ENCODE data around the gene DNASE2.
"Not testable (repeated sequence)": the region's sequence is repeated elsewhere in the genome, so short reads cannot be mapped to it uniquely, and the experiment has no call there.

The DNASE2 gene
- total RNA-seq: 34.4 to 53.1 (median 42.5) reads per million in 4 experiments

DNA sequence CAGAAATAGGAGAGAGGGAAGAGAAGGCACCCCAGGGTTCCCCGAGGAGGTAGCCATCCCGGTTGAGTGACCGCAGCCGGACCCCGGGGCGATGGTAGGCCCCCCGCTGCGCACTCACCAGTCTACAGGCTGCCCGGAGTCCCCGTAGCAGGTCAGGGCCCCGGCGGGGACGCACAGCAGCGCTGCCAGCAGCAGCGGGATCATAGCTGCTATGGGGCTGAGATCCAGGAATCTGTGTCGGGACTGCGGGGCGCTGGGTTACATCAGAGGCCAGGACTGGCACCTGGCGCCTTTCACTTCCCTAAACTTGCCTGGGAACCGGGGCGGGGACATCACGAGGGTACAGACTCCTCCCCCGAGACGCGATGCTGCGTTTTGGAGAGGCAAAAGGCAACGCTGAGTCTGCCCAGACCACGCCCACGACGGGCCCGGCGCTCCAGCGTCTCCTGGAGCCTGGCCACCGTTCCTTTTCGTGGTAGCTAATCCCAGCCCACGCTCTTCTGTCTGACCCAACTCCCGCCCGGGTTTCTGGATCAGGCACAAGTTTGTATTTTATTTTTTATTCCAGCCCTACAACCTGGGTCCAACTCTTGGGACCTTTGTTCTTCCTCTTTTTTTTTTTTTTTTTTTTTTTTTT is at the start of gene DNASE2:
DNASE2 (minus strand) TSS at position 278 of the 637 bp plus-strand sequence; CDS start at position 204, 74 bp downstream.
- peak; percentile 81 for DNase-seq

DNA sequence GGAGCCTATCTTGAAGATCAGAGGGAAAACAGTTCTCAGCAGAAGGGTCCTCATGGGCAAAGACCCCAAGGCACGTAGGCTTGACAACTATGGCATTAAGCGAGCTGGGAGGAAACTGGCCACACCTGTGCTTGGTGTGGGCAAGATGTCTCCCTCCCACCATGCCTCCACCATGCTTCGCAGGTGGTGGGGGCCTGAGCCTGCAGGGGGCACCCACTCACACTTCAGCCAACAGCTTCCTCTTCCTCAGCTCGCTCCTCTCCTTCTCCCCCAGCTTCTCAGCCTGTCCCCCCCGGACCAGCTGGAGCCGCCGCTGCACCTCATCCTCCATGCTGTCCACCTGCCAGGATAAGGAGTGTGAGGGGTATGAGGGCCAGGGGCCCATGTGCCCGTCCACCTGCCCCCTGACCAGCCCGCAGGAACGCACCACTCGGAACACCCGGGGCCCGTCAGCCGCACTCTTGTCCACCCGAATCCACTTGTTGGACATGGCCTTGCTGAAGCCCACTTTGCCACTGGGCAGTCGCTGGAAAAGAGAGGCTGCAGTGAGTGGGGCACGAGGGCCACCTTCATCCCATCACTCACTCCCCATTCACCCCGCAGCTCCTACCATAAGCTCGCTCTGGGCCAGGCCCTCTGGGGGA is 48.9 kb upstream of the DNASE2 start:
- no peak for DNase-seq

- DNase-seq: no peak
Measured at GRCh38 chr19:12924621-12925310, 43.5 kb upstream of the DNASE2 start.

GRCh38 chr19:12922959-12923358 is 41.7 kb upstream of the DNASE2 start:
- no peak for DNase-seq

DNA sequence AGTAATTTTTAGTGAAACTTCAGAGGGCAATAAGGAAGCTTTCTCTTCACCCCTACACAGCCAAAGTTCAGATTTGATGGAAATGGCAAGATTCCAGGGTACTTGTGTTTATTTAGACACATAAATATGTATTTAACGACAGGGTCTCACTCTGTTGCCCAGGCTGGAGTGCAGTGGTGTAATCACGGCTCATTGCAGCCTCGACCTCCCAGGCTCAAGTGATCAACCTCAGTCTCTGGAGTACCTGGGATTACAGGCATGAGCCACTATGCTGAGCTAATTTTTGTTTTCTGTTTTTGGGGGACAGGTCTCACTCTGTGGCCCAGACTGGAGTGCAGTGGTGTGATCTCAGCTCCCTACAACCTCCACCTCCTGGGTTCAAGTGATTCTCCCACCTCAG is 39.8 kb upstream of the DNASE2 start:
- DNase-seq: no peak

DNA sequence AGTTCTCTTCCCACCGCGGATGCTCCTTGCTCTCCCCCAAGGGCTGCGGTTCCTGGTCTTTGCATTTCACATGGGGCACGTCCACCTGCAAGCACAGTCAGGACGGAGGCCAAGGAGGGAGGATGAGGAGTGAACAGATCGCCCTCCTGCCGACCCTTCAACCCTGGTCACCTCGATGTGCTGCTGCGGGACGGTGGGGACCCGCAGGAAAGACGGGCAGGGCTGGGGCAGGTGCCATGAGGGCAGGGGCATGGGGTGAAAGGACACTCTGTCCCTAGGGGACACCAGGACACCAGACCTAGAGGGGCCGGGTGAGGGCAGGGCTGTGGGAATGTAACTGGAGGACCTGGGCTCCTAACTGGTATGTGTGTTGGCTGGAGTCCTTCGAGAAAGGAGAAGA is 37.0 kb upstream of the DNASE2 start:
- DNase-seq: no peak

- not testable (repeated sequence) for DNase-seq
Measured at GRCh38 chr19:12915860-12916259, 34.6 kb upstream of the DNASE2 start.

DNA sequence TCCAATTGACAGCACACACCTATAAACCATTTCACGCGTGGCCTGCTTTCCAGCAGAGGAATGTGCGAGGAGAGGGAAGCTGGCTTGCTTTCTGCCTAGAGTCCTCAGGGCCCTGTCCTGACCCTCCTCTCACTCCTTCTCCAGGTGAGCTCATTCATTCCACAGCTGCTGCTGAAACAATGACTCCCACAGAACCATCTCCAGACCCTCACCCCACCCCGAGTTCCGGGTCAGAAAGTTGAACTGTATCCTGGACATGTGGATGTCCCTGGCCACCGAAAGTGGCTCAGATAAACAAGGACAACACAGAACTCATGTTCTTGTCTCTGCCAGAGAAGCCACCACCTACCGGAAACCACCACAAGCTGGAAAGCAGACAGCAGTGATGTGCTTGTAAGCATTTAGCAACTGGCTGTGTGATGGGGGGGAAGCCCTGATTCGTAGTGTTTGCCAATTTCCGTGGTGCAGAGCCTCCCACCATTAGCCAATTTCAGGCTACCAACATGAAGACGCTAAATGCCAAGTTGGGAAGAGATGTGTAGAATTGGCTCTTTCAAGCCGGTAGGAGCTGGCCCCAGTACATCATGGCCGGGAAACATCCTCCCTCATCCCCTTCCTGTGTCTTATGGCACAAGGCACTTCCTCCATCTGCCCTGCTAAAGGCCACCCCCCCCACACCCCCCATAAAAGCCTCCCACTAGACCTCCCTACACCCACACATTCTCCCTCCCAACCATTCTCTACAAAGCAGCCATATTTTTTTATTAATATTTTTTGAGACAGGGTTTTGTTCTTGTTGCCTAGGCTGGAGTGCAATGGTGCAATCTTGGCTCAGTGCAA is 32.8 kb upstream of the DNASE2 start:
- peak; percentile 14 for DNase-seq

DNA sequence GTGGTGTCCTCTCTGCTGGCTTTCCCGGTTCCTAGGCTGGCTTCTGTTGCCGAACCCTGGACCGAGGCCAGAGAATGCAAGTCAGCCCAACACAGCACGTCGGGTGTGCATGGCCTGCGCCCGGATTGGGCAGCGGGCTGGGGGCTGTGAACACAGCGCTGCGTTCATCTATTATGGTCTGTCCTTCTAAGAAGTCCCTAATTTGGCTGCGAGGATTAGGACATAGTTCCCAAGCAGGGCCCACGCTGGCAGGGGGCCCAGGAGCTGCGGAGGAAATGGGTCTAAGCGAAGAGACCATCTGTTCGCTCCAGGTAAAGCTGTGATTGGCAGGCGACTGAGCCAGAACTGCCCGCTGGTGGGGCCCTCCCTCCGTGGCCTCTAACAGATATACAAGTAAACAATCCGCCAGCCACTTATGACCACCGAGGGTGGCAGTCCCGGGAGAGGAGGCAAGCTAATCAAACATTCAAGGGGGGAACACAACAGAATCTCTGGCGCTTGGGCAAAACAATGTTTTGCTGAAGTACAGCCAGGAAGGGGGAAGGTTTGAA is 31.8 kb upstream of the DNASE2 start:
- DNase-seq: no peak

DNA sequence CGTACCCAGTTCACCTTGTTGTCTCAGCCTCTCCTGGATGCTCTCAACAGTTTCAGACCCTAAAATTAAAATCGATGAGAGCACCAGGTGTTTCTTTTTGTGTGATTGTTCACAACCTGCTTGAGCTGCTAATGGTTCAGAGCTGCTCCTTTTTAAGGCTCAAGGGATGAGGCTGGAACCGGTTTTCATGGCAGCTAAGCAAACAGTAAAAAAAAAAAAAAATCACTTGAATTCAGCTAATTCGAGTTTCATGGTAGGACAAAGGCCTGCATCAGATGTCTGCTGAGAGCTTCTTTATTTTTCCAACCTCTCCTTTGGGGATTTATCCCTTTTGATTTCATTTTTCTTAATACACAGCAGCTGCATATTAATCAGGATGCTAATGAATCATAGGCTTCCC is 31.3 kb upstream of the DNASE2 start:
- DNase-seq: no peak

GRCh38 chr19:12907166-12907565 is 25.9 kb upstream of the DNASE2 start:
- no peak for DNase-seq

- DNase-seq: no peak
Measured at GRCh38 chr19:12899891-12900518, 18.8 kb upstream of the DNASE2 start.

GRCh38 chr19:12896460-12896859 is 15.2 kb upstream of the DNASE2 start:
- no peak for DNase-seq

GRCh38 chr19:12893582-12893981 is 12.3 kb upstream of the DNASE2 start:
- no peak for DNase-seq

DNA sequence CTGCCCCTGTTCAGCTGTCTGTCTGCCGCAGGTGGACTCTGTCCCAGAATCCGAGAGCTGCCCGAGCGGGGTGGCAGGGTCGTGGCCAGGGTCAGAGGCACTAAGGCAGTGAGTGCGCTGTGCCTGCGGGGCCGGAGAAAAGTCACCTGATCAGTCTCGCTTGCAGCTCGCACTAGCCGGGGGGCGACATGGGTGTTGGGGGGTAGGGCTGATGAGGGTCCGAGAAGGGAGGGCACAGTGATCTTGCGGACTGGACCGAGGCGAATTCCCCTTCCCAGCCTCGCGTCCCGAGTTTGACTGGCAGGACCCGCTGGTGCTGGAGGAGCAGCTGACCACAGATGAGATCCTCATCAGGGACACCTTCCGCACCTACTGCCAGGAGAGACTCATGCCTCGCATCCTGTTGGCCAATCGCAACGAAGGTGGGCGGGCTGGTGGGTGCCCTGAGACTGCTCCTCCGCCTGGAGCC is 10.3 kb upstream of the DNASE2 start:
- no peak for DNase-seq

DNA sequence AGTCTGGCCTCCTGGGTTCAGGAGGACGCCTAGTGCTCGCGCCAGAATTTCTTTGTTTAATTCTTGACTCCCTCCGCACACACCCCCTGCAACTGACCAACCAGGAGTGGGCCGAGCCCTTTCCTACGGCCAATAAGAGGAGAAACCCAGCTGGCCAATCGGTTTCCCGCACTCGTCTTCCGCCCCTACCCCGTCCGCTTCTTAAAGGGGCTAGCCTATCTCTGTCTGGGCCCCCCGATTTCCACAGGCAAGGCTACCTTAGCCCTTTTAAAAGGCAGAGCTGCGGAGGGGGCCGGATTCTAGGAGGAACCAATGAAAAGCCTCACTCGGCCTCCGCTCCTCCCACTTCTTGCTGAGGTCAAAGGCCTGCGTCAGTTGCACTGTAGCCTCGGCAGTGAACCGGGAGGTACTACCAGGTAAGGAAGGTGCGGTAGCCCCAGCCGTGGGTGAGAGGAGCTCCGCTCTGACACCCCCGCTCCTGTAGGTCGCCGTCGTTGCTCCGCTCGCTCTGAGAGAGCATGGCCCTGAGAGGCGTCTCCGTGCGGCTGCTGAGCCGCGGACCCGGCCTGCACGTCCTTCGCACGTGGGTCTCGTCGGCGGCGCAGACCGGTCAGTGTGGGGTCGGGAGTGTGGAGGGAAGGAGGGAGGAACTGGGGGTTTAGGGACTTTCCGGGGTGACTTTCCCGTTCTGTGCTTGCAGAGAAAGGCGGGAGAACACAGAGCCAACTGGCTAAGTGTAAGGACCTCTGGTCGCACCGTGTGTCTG is 9.7 kb upstream of the DNASE2 start, which contains the start of gene GCDH:
GCDH (plus strand) TSS at position 374 of the 766 bp plus-strand sequence; CDS start at position 519, 145 bp downstream.
- peak; percentile 94 for DNase-seq

DNA sequence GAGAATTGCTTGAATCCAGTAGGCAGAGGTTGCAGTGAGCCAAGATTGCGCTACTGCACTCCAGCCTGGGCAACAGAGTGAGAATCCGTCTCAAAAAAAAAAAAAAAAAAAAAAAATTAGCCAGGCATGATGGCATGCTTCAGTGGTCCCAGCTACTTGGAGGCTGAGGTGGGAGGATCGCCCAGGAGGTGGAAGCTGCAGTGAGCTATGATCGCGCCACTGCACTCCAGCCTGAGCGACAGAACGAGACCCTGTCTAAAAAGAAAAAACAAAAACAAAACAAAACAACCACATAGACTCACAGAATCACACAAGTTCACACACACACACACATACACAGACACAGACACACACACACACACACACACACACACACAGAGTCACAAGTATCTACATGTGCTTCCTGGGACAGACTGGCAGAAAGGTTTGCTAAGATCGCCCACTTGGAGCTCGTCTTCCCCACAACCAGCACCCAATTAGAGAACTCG is 9.1 kb upstream of the DNASE2 start:
- DNase-seq: not testable (repeated sequence)

GRCh38 chr19:12888006-12888603 is 6.9 kb upstream of the DNASE2 start:
- no peak for DNase-seq

DNA sequence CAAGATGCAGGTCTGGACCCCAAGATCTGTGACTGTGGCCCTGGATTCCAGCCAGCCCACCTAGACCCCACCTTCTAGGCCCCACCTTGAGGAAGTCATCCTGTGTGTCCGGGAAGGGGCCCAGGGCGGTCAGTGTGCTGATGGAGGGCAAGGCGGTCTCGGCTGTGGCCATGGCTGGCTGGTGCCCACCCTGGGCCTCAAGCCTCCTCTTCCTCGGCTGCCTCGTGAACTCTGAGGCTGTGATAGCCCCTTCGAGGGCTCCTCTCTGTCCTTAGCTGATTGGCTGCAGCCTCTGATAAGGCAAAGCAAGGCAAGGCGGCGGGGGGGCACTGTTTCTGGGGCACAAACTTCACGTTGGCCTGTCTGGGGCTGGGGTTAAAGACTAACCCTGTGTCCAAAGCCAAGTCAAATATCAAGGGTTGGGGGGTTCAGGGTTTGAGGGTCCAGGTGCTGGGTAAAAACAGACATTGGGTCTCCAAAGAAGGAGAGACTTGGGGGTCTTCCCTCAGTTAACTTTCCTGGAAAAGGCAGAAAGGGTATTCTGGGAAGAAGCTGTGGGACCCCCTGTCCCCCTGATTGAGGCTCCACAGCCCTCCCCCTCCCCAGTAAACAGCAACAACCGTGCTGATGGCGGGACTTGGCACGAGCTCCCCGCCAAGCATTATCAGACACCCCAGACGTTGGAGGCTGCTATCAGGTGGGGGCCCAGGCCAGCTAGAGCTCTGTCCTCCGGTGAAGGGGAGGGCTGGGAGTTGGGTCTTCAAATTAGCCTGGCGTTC is 5.9 kb upstream of the DNASE2 start, which contains the start of gene KLF1:
KLF1 (minus strand) TSS at position 233 of the 779 bp plus-strand sequence; CDS start at position 172, 61 bp downstream.
- no peak for DNase-seq

DNA sequence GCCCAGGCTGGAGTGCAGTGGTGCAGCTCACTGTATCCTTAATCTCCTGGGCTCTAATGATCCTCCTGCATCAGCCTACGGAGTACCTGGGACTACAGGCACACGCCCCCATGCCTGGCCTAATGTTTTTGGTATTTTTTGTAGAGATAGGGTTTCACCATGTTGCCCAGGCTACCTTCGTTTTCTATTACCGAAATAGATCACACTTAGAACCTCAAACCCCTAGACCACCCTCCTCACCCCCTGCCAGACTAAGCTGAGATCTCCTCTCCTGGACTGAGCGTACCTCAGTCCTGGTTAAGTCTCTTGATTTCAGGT is 5.4 kb upstream of the DNASE2 start:
- DNase-seq: no peak
